Measurements from ENCODE around the gene PRXL2B.
"Not testable (repeated sequence)": the region's sequence is repeated elsewhere in the genome, so short reads cannot be mapped to it uniquely, and the experiment has no call there.

Gene PRXL2B

GRCh38 chr1:2577565-2578075 is 9.0 kb upstream of the PRXL2B start:
- DNase-seq; H3K9me3 ChIP-seq (ENCODE audit: control extremely low read depth in 1 of 5, control insufficient read depth in 4 of 5, insufficient read depth in 2 of 5, low read depth in 1 of 5, low read length in 4 of 5); H3K27me3 ChIP-seq (replicated peaks in 2 of 5; ENCODE audit: control insufficient read depth in 4 of 5, insufficient read depth in 5 of 5, low read length in 4 of 5); H3K36me3 ChIP-seq (ENCODE audit: control insufficient read depth in 4 of 4, insufficient read depth in 4 of 4, low read length in 3 of 4): not testable (repeated sequence)
- WGBS (ENCODE audit: insufficient coverage), result 49% methylated on average over 10 of the region's 23 CpGs
- Histone ChIP-seq H3K27ac (ENCODE audit: insufficient read depth in 1 of 2, low read depth in 1 of 2, low read length in 2 of 2, poor library complexity in 1 of 2, severe bottlenecking in 2 of 2) (peak overlapping the region; percentile 33 to 70), H3K4me3 (ENCODE audit: control insufficient read depth in 1 of 7, extremely low read depth in 1 of 7, insufficient read depth in 4 of 7, low read depth in 2 of 7, low read length in 6 of 7) (peak overlapping the region in 2 of 7 experiments; percentile 40 to 48), H3K4me1 (ENCODE audit: control extremely low read depth in 1 of 4, control insufficient read depth in 4 of 4, insufficient read depth in 4 of 4, low read length in 3 of 4) (peaks cover 0 to 43% (median 33%) of the 10 kb centered on the region in 4 experiments)
- ChIA-PET CTCF (interaction anchor here (0.7 to 1.8 kb wide), 5 partner anchors 14 to 485 kb away, joined by 3 to 12 read pairs (median 4); partner anchors contain the start of gene TNFRSF14), POLR2A (interaction anchor here (0.5 to 1.7 kb wide), 4 partner anchors 16 to 322 kb away, joined by 3 to 12 read pairs (median 6); partner anchors contain the start of gene TNFRSF14)

- WGBS (ENCODE audit: insufficient coverage), result 0% methylated on average over 1 of the region's 4 CpGs
- CTCF ChIA-PET, result interaction anchor here (1.0 to 1.8 kb wide), 4 partner anchors 8 to 23 kb away, joined by 3 to 12 read pairs (median 6); partner anchors contain the start of genes PRXL2B and TNFRSF14
- no peak overlapping the region for H3K4me3 ChIP-seq (ENCODE audit: control insufficient read depth in 1 of 7, extremely low read depth in 1 of 7, insufficient read depth in 4 of 7, low read depth in 2 of 7, low read length in 6 of 7)
- H3K27ac ChIP-seq (ENCODE audit: insufficient read depth in 1 of 2, low read depth in 1 of 2, low read length in 2 of 2, poor library complexity in 1 of 2, severe bottlenecking in 2 of 2), result peak overlapping the region; percentile 42 to 70
- no peak for DNase-seq
- peaks cover 0 to 5% (median 0%) of the 10 kb centered on the region in 5 experiments for H3K9me3 ChIP-seq (ENCODE audit: control extremely low read depth in 1 of 5, control insufficient read depth in 4 of 5, insufficient read depth in 2 of 5, low read depth in 1 of 5, low read length in 4 of 5)
- no peaks in the 10 kb centered on the region for H3K36me3 ChIP-seq (ENCODE audit: control insufficient read depth in 4 of 4, insufficient read depth in 4 of 4, low read length in 3 of 4)
- H3K4me1 ChIP-seq (ENCODE audit: control extremely low read depth in 1 of 4, control insufficient read depth in 4 of 4, insufficient read depth in 4 of 4, low read length in 3 of 4), result peaks cover 0 to 49% (median 40%) of the 10 kb centered on the region in 4 experiments
- POLR2A ChIA-PET, result interaction anchor here (0.6 to 1.7 kb wide), 4 partner anchors 12 to 33 kb away, joined by 3 to 12 read pairs (median 6); partner anchors contain the start of gene TNFRSF14
- H3K27me3 ChIP-seq (replicated peaks in 2 of 5; ENCODE audit: control insufficient read depth in 4 of 5, insufficient read depth in 5 of 5, low read length in 4 of 5), result no peaks in the 10 kb centered on the region
Measured at GRCh38 chr1:2578758-2579118, 7.8 kb upstream of the PRXL2B start.

GRCh38 chr1:2580691-2581090 is 5.9 kb upstream of the PRXL2B start:
- WGBS (ENCODE audit: insufficient coverage), result 96% methylated on average over 10 of the region's 10 CpGs
- H3K27me3 ChIP-seq (replicated peaks in 2 of 5; ENCODE audit: control insufficient read depth in 4 of 5, insufficient read depth in 5 of 5, low read length in 4 of 5), result no peaks in the 10 kb centered on the region
- POLR2A ChIA-PET, result interaction anchor here (1.0 kb wide), 1 partner anchor 25 kb away, joined by 3 read pairs; the partner anchor contains the start of gene TNFRSF14
- H3K9me3 ChIP-seq (ENCODE audit: control extremely low read depth in 1 of 5, control insufficient read depth in 4 of 5, insufficient read depth in 2 of 5, low read depth in 1 of 5, low read length in 4 of 5), result no peaks in the 10 kb centered on the region
- no peak for DNase-seq
- peaks cover 4 to 63% (median 56%) of the 10 kb centered on the region in 4 experiments for H3K4me1 ChIP-seq (ENCODE audit: control extremely low read depth in 1 of 4, control insufficient read depth in 4 of 4, insufficient read depth in 4 of 4, low read length in 3 of 4)
- H3K36me3 ChIP-seq (ENCODE audit: control insufficient read depth in 4 of 4, insufficient read depth in 4 of 4, low read length in 3 of 4), result no peaks in the 10 kb centered on the region
- H3K4me3 ChIP-seq (ENCODE audit: control insufficient read depth in 1 of 7, extremely low read depth in 1 of 7, insufficient read depth in 4 of 7, low read depth in 2 of 7, low read length in 6 of 7), result no peak overlapping the region
- CTCF ChIA-PET, result interaction anchor here (0.7 to 2.1 kb wide), 3 partner anchors 8 to 33 kb away, joined by 3 to 9 read pairs (median 3); no protein-coding TSS in a partner anchor
- H3K27ac ChIP-seq (ENCODE audit: insufficient read depth in 1 of 2, low read depth in 1 of 2, low read length in 2 of 2, poor library complexity in 1 of 2, severe bottlenecking in 2 of 2), result no peak overlapping the region

GRCh38 chr1:2582391-2582790 is 4.2 kb upstream of the PRXL2B start:
- ChIA-PET POLR2A (no interaction called here), CTCF (interaction anchor here (1.1 to 4.8 kb wide), 3 partner anchors 21 to 35 kb away, joined by 3 to 30 read pairs (median 27); partner anchors contain the start of gene TNFRSF14)
- H3K9me3 ChIP-seq (ENCODE audit: control extremely low read depth in 1 of 5, control insufficient read depth in 4 of 5, insufficient read depth in 2 of 5, low read depth in 1 of 5, low read length in 4 of 5), result no peaks in the 10 kb centered on the region
- H3K4me1 ChIP-seq (ENCODE audit: control extremely low read depth in 1 of 4, control insufficient read depth in 4 of 4, insufficient read depth in 4 of 4, low read length in 3 of 4), result peaks cover 4 to 53% (median 49%) of the 10 kb centered on the region in 4 experiments
- H3K27me3 ChIP-seq (replicated peaks in 2 of 5; ENCODE audit: control insufficient read depth in 4 of 5, insufficient read depth in 5 of 5, low read length in 4 of 5), result no peaks in the 10 kb centered on the region
- H3K27ac ChIP-seq (ENCODE audit: insufficient read depth in 1 of 2, low read depth in 1 of 2, low read length in 2 of 2, poor library complexity in 1 of 2, severe bottlenecking in 2 of 2), result no peak overlapping the region
- H3K36me3 ChIP-seq (ENCODE audit: control insufficient read depth in 4 of 4, insufficient read depth in 4 of 4, low read length in 3 of 4), result no peaks in the 10 kb centered on the region
- H3K4me3 ChIP-seq (ENCODE audit: control insufficient read depth in 1 of 7, extremely low read depth in 1 of 7, insufficient read depth in 4 of 7, low read depth in 2 of 7, low read length in 6 of 7), result no peak overlapping the region
- DNase-seq, result no peak
- WGBS (ENCODE audit: insufficient coverage), result 93% methylated on average over 7 of the region's 7 CpGs

- H3K4me3 ChIP-seq (ENCODE audit: control insufficient read depth in 1 of 7, extremely low read depth in 1 of 7, insufficient read depth in 4 of 7, low read depth in 2 of 7, low read length in 6 of 7), result no peak overlapping the region
- no peaks in the 10 kb centered on the region for H3K36me3 ChIP-seq (ENCODE audit: control insufficient read depth in 4 of 4, insufficient read depth in 4 of 4, low read length in 3 of 4)
- H3K27ac ChIP-seq (ENCODE audit: insufficient read depth in 1 of 2, low read depth in 1 of 2, low read length in 2 of 2, poor library complexity in 1 of 2, severe bottlenecking in 2 of 2), result no peak overlapping the region
- no peaks in the 10 kb centered on the region for H3K27me3 ChIP-seq (replicated peaks in 2 of 5; ENCODE audit: control insufficient read depth in 4 of 5, insufficient read depth in 5 of 5, low read length in 4 of 5)
- ChIA-PET CTCF (interaction anchor here (1.2 to 4.8 kb wide), 3 partner anchors 18 to 28 kb away, joined by 7 to 30 read pairs (median 27); partner anchors contain the start of gene TNFRSF14), POLR2A (no interaction called here)
- 89% methylated on average over 5 of the region's 5 CpGs for WGBS (ENCODE audit: insufficient coverage)
- DNase-seq, result no peak
- peaks cover 4 to 51% (median 45%) of the 10 kb centered on the region in 4 experiments for H3K4me1 ChIP-seq (ENCODE audit: control extremely low read depth in 1 of 4, control insufficient read depth in 4 of 4, insufficient read depth in 4 of 4, low read length in 3 of 4)
- no peaks in the 10 kb centered on the region for H3K9me3 ChIP-seq (ENCODE audit: control extremely low read depth in 1 of 5, control insufficient read depth in 4 of 5, insufficient read depth in 2 of 5, low read depth in 1 of 5, low read length in 4 of 5)
Measured at GRCh38 chr1:2583331-2583791, 3.2 kb upstream of the PRXL2B start.

- Histone ChIP-seq H3K4me3 (ENCODE audit: control insufficient read depth in 1 of 7, extremely low read depth in 1 of 7, insufficient read depth in 4 of 7, low read depth in 2 of 7, low read length in 6 of 7) (no peak overlapping the region), H3K27me3 (replicated peaks in 2 of 5; ENCODE audit: control insufficient read depth in 4 of 5, insufficient read depth in 5 of 5, low read length in 4 of 5) (no peaks in the 10 kb centered on the region), H3K4me1 (ENCODE audit: control extremely low read depth in 1 of 4, control insufficient read depth in 4 of 4, insufficient read depth in 4 of 4, low read length in 3 of 4) (peaks cover 4 to 45% (median 39%) of the 10 kb centered on the region in 4 experiments), H3K9me3 (ENCODE audit: control extremely low read depth in 1 of 5, control insufficient read depth in 4 of 5, insufficient read depth in 2 of 5, low read depth in 1 of 5, low read length in 4 of 5) (no peaks in the 10 kb centered on the region), H3K36me3 (ENCODE audit: control insufficient read depth in 4 of 4, insufficient read depth in 4 of 4, low read length in 3 of 4) (peaks cover 0 to 4% (median 1%) of the 10 kb centered on the region in 4 experiments), H3K27ac (ENCODE audit: insufficient read depth in 1 of 2, low read depth in 1 of 2, low read length in 2 of 2, poor library complexity in 1 of 2, severe bottlenecking in 2 of 2) (peak overlapping the region in 1 of 2 experiments; percentile 93)
- no peak for DNase-seq
- POLR2A ChIA-PET, result no interaction called here
- 95% methylated on average over 14 of the region's 14 CpGs for WGBS (ENCODE audit: insufficient coverage)
- CTCF ChIA-PET, result interaction anchor here (1.2 to 4.8 kb wide), 5 partner anchors 13 to 37 kb away, joined by 6 to 30 read pairs (median 19); partner anchors contain the start of gene TNFRSF14
Measured at GRCh38 chr1:2583871-2584351, 2.7 kb upstream of the PRXL2B start.

Data from common myeloid progenitor, CD34-positive (primary cell).